Measurements from ENCODE around the gene PDLIM1. TPM values are rescaled to one million over a fixed set of nuclear protein-coding genes. Genes with fewer than 3 reads are reported as not detected.

PDLIM1 gene
- total RNA-seq, 1 experiment from 2014 or later, result 202 TPM

- H3K4me3 ChIP-seq, result no peak overlapping the region
- CTCF ChIA-PET, result interaction anchor here (0.6 to 0.7 kb wide), 2 partner anchors 9 to 709 kb away, joined by 4 to 8 read pairs; no protein-coding TSS in a partner anchor
- H3K27me3 ChIP-seq (ENCODE audit: insufficient read depth, low read depth), result no peaks in the 10 kb centered on the region
- TF ChIP-seq, protein P1, sequence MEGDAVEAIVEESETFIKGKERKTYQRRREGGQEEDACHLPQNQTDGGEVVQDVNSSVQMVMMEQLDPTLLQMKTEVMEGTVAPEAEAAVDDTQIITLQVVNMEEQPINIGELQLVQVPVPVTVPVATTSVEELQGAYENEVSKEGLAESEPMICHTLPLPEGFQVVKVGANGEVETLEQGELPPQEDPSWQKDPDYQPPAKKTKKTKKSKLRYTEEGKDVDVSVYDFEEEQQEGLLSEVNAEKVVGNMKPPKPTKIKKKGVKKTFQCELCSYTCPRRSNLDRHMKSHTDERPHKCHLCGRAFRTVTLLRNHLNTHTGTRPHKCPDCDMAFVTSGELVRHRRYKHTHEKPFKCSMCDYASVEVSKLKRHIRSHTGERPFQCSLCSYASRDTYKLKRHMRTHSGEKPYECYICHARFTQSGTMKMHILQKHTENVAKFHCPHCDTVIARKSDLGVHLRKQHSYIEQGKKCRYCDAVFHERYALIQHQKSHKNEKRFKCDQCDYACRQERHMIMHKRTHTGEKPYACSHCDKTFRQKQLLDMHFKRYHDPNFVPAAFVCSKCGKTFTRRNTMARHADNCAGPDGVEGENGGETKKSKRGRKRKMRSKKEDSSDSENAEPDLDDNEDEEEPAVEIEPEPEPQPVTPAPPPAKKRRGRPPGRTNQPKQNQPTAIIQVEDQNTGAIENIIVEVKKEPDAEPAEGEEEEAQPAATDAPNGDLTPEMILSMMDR (conservative IDR thresholded peaks at IDR 0.05), result no peak
- no peak for TF ChIP-seq EZH2 (IDR thresholded peaks at IDR 0.05; ENCODE audit: low read depth)
- H3K36me3 ChIP-seq (ENCODE audit: low read depth), result no peaks in the 10 kb centered on the region; the same call in 1 of the 2 replicates
- no TSS peak for BruUV-seq (replicated peaks)
- H3K9me2 ChIP-seq (ENCODE audit: insufficient read depth), result no peaks in the 10 kb centered on the region
- H3F3A ChIP-seq (ENCODE audit: insufficient read depth, low read depth), result peaks cover 14% of the 10 kb centered on the region; the same call in 1 of the 2 replicates
- H3K79me2 ChIP-seq (ENCODE audit: low read depth), result peaks cover 82% of the 10 kb centered on the region
- no peaks in the 10 kb centered on the region for H3K9me3 ChIP-seq (ENCODE audit: insufficient read depth, low read depth)
- H3K27ac ChIP-seq, result no peak overlapping the region
- no peak overlapping the region for H3K4me2 ChIP-seq
- POLR2A ChIA-PET (ENCODE audit: unreplicated experiment), result interaction anchor here (0.7 kb wide), 1 partner anchor 32 kb away, joined by 6 read pairs; no protein-coding TSS in a partner anchor
- no peak overlapping the region for H2AFZ ChIP-seq
- no peak for DNase-seq
- H4K20me1 ChIP-seq (ENCODE audit: insufficient read depth), result no peaks in the 10 kb centered on the region
- H3K4me1 ChIP-seq (replicated peaks; ENCODE audit: insufficient read depth), result peaks cover 22% of the 10 kb centered on the region
- intact Hi-C loops (cut with micrococcal nuclease; ENCODE audit: unreplicated experiment), result no loop called here
These were observed 14.2 kb downstream of the PDLIM1 start for GRCh38 chr10:95276367-95277200.

DNA sequence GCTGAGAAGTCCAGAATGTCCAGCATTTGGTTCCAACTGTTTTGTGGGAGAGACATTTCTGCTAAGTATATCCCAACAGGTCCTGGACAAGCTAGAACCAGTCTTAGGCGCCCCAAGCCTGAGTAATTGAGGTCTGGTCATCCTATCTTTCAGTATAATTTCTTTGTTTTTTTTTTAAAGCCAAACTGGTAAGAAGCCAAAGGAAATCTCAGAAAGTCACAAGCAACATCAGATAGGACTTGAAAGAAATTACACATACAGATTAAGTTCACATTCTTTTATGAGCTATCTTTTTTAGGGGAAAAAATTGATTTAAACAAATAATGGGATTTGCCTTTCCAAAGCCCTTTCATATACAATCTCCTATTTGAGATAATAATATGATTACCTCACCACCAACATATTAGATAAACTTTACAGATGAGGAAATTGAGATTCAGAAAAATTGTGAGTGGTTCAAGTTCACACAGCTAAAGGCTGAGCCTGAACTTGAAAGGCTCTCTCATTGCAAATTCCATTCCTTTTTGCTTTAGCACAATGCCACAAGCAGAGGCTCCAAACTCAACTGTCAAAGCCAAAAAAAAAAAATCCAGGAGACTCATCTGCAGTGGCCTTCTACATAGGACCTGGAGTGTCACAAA is 15.0 kb downstream of the PDLIM1 start:
- no peaks in the 10 kb centered on the region for H3K27me3 ChIP-seq (ENCODE audit: insufficient read depth, low read depth)
- ChIA-PET POLR2A (ENCODE audit: unreplicated experiment) (interaction anchor here (0.7 kb wide), 1 partner anchor 33 kb away, joined by 6 read pairs; no protein-coding TSS in a partner anchor), CTCF (interaction anchor here (0.7 kb wide), 2 partner anchors 10 to 31 kb away, joined by 3 to 4 read pairs; no protein-coding TSS in a partner anchor)
- no peaks in the 10 kb centered on the region for H4K20me1 ChIP-seq (ENCODE audit: insufficient read depth)
- intact Hi-C loops (cut with micrococcal nuclease; ENCODE audit: unreplicated experiment), result no loop called here
- H3K27ac ChIP-seq, result 0 out of 2 replicates have a peak overlapping the region, but pooled peaks have one; percentile 16
- H3K9me3 ChIP-seq (ENCODE audit: insufficient read depth, low read depth), result no peaks in the 10 kb centered on the region
- H3F3A ChIP-seq (ENCODE audit: insufficient read depth, low read depth), result peaks cover 14% of the 10 kb centered on the region; the same call in 1 of the 2 replicates
- no peak for DNase-seq
- no TSS peak for BruUV-seq (replicated peaks)
- peaks cover 22% of the 10 kb centered on the region for H3K4me1 ChIP-seq (replicated peaks; ENCODE audit: insufficient read depth)
- peaks cover 75% of the 10 kb centered on the region for H3K79me2 ChIP-seq (ENCODE audit: low read depth)
- H3K36me3 ChIP-seq (ENCODE audit: low read depth), result no peaks in the 10 kb centered on the region
- no peak overlapping the region for H3K4me3 ChIP-seq
- TF ChIP-seq, protein P1 (conservative IDR thresholded peaks at IDR 0.05), result no peak
- no peak overlapping the region for H3K4me2 ChIP-seq
- no peak overlapping the region for H2AFZ ChIP-seq
- H3K9me2 ChIP-seq (ENCODE audit: insufficient read depth), result no peaks in the 10 kb centered on the region

GRCh38 chr10:95273393-95274312 is 17.1 kb downstream of the PDLIM1 start:
- H2AFZ ChIP-seq, result no peak overlapping the region
- no peaks in the 10 kb centered on the region for H3K36me3 ChIP-seq (ENCODE audit: low read depth)
- POLR2A ChIA-PET (ENCODE audit: unreplicated experiment), result no interaction called here
- H3K4me1 ChIP-seq (replicated peaks; ENCODE audit: insufficient read depth), result peaks cover 18% of the 10 kb centered on the region
- peak; percentile 41 to 60 for DNase-seq
- H3K79me2 ChIP-seq (ENCODE audit: low read depth), result peaks cover 54% of the 10 kb centered on the region
- TF ChIP-seq, protein P1 (conservative IDR thresholded peaks at IDR 0.05), result no peak
- TF ChIP-seq EZH2 (IDR thresholded peaks at IDR 0.05; ENCODE audit: low read depth), result no peak
- no peaks in the 10 kb centered on the region for H3K9me2 ChIP-seq (ENCODE audit: insufficient read depth)
- intact Hi-C loops (cut with micrococcal nuclease; ENCODE audit: unreplicated experiment), result no loop called here
- H4K20me1 ChIP-seq (ENCODE audit: insufficient read depth), result no peaks in the 10 kb centered on the region
- H3K4me3 ChIP-seq, result no peak overlapping the region; the same call in 1 of the 2 replicates
- H3K27ac ChIP-seq, result peak overlapping the region; percentile 69
- BruUV-seq (replicated peaks), result no TSS peak
- no peaks in the 10 kb centered on the region for H3K27me3 ChIP-seq (ENCODE audit: insufficient read depth, low read depth)
- peak overlapping the region; percentile 64 for H3K4me2 ChIP-seq
- CTCF ChIA-PET, result interaction anchor here (0.6 to 0.9 kb wide), 2 partner anchors 13 to 31 kb away, joined by 5 to 9 read pairs; no protein-coding TSS in a partner anchor
- peaks cover 11% of the 10 kb centered on the region; the same call in 1 of the 2 replicates for H3F3A ChIP-seq (ENCODE audit: insufficient read depth, low read depth)
- H3K9me3 ChIP-seq (ENCODE audit: insufficient read depth, low read depth), result no peaks in the 10 kb centered on the region
